ENCODE data around the gene MYRIP. TPM values are rescaled to one million over a fixed set of nuclear protein-coding genes. Genes with fewer than 3 reads are reported as not detected.
"Not testable (repeated sequence)": the region's sequence is repeated elsewhere in the genome, so short reads cannot be mapped to it uniquely, and the experiment has no call there.

MYRIP gene
- total RNA-seq, 2 experiments from 2014 or later: not detected

DNA sequence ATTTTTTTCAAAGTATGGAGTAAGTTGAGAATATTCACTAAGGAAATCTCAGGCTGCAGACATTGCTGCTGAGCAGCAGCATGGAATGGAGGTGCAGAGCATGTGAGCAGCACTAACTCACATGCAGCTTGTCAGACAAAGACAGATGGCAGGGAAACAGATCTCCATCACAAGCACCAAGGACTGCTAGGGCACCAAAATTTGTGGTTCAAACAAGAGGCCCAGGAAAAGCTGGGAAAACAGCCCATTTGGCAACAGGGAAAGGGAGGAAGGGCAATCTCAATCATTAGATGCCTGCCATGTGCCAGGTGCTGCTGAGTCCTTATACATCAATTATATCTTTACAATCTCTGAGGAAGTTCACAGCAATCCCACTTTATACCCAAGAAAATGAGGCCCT is 452.9 kb downstream of the MYRIP start:
- H3K27ac Mint-ChIP-seq: no peak overlapping the region
- no peaks in the 10 kb centered on the region for H3K27me3 Mint-ChIP-seq
- no peaks in the 10 kb centered on the region for H3K36me3 Mint-ChIP-seq
- DNase-seq (no peak), ATAC-seq (no peak)
- no peak overlapping the region for H3K4me3 Mint-ChIP-seq
- CTCF ChIA-PET: no interaction called here
- H3K9me3 Mint-ChIP-seq (ENCODE audit: low read depth): no peaks in the 10 kb centered on the region
- no peaks in the 10 kb centered on the region for H3K4me1 Mint-ChIP-seq

- no peaks in the 10 kb centered on the region for H3K27me3 Mint-ChIP-seq
- no peak for ATAC-seq
- CTCF ChIA-PET: interaction anchor here (1.9 kb wide), 1 partner anchor 73 kb away, joined by 4 read pairs; no protein-coding TSS in a partner anchor
Measured at GRCh38 chr3:40264451-40264850, 455.0 kb downstream of the MYRIP start.

DNA sequence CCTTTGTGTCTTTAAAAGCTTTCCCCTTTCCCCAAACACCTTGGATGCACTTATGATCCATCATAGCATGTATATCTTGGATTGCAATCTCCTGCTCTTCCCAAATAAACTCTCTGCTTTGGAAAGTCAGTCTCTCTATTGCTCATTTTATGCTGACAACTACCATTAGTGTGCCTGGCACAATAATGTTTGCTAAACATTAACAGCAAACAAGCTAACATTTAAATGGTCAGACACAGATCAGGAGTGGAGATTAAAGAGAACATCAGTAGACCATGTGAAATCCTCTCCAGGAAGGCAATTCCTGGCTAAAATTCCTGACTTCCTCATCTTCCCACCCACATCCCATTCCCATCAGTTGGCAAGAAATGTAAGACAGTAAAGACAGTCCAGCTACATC is 455.8 kb downstream of the MYRIP start:
- H3K27ac Mint-ChIP-seq: no peak overlapping the region
- no peaks in the 10 kb centered on the region for H3K36me3 Mint-ChIP-seq
- H3K9me3 Mint-ChIP-seq (ENCODE audit: low read depth): no peaks in the 10 kb centered on the region
- DNase-seq (no peak), ATAC-seq (no peak)
- CTCF ChIA-PET: interaction anchor here (1.9 kb wide), 1 partner anchor 73 kb away, joined by 4 read pairs; no protein-coding TSS in a partner anchor
- H3K27me3 Mint-ChIP-seq: no peaks in the 10 kb centered on the region
- H3K4me1 Mint-ChIP-seq: no peaks in the 10 kb centered on the region
- no peak overlapping the region for H3K4me3 Mint-ChIP-seq

More at GRCh38 chr3:40264451-40264850, 455.0 kb downstream of the MYRIP start:
- H3K4me1 Mint-ChIP-seq: no peaks in the 10 kb centered on the region
- no peak overlapping the region for H3K27ac Mint-ChIP-seq
- H3K36me3 Mint-ChIP-seq: no peaks in the 10 kb centered on the region
- no peak for DNase-seq
- no peak overlapping the region for H3K4me3 Mint-ChIP-seq
- H3K9me3 Mint-ChIP-seq (ENCODE audit: low read depth): no peaks in the 10 kb centered on the region

DNA sequence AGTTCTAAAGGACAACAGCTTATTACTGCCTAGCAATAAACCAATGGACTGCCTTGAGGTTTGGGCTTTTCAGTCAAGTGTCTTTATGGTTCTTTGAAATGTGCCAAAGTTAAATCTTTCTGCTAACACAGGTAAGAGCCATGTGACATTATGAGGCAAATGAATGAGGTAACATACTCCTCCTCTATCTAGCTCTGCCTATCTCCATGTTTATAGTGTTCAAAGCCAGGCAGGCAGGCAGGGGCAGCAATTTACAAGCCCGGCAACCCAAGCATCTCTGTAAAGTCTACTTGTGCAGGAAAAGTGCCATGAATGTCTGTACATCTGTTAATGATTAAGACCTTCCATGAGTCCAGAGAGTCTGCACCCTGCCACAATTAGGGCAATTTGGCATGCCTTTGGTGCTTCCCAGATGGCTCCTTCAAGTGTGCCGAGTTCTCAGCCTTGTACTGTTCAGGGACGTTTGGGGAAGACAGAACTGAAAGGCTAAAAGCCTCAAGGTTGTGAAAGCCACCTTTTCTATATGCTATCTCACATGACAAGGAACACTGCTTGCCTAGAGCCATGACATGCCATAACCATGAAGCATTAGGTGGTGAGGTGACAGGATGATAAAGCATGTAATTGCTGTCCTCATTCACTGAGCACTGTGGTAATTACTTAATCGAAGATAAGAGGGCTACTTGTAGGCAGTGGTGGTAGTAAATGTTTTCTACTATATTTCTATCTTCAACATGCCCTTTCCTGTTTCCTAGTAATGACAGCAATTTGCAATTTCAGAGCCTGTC is 458.7 kb downstream of the MYRIP start:
- Mint-ChIP-seq H3K4me3 (no peak overlapping the region), H3K9me3 (ENCODE audit: low read depth) (no peaks in the 10 kb centered on the region), H3K36me3 (no peaks in the 10 kb centered on the region), H3K27ac (no peak overlapping the region), H3K27me3 (no peaks in the 10 kb centered on the region), H3K4me1 (no peaks in the 10 kb centered on the region)
- CTCF ChIA-PET: no interaction called here
- no peak for ATAC-seq
- no peak for DNase-seq

- Mint-ChIP-seq H3K9me3 (ENCODE audit: low read depth) (no peaks in the 10 kb centered on the region), H3K27ac (no peak overlapping the region), H3K36me3 (no peaks in the 10 kb centered on the region), H3K4me3 (no peak overlapping the region), H3K27me3 (no peaks in the 10 kb centered on the region), H3K4me1 (no peaks in the 10 kb centered on the region)
- ATAC-seq: no peak
- CTCF ChIA-PET: no interaction called here
- no peak for DNase-seq
Measured at GRCh38 chr3:40268802-40269524, 459.6 kb downstream of the MYRIP start.

- Mint-ChIP-seq H3K27ac (no peak overlapping the region), H3K9me3 (ENCODE audit: low read depth) (no peaks in the 10 kb centered on the region), H3K4me1 (no peaks in the 10 kb centered on the region), H3K4me3 (no peak overlapping the region), H3K27me3 (no peaks in the 10 kb centered on the region), H3K36me3 (no peaks in the 10 kb centered on the region)
- no peak for DNase-seq
- CTCF ChIA-PET: interaction anchor here (1.5 kb wide), 1 partner anchor 30 kb away, joined by 3 read pairs; no protein-coding TSS in a partner anchor
- ATAC-seq: no peak
Measured at GRCh38 chr3:40278791-40279190, 469.4 kb downstream of the MYRIP start.

- Mint-ChIP-seq H3K4me1 (no peaks in the 10 kb centered on the region), H3K36me3 (peaks cover 1% of the 10 kb centered on the region), H3K4me3 (no peak overlapping the region), H3K9me3 (ENCODE audit: low read depth) (no peaks in the 10 kb centered on the region), H3K27ac (no peak overlapping the region), H3K27me3 (no peaks in the 10 kb centered on the region)
- CTCF ChIA-PET: no interaction called here
- no peak for ATAC-seq
- no peak for DNase-seq
Measured at GRCh38 chr3:40281995-40282394, 472.6 kb downstream of the MYRIP start.

GRCh38 chr3:40283057-40283456 is 473.6 kb downstream of the MYRIP start:
- H3K4me3 Mint-ChIP-seq; ATAC-seq; H3K9me3 Mint-ChIP-seq (ENCODE audit: low read depth); H3K4me1 Mint-ChIP-seq; H3K27ac Mint-ChIP-seq; H3K27me3 Mint-ChIP-seq; CTCF ChIA-PET; H3K36me3 Mint-ChIP-seq; DNase-seq: not testable (repeated sequence)

- H3K4me3 Mint-ChIP-seq: no peak overlapping the region
- no peak for ATAC-seq
- H3K36me3 Mint-ChIP-seq: peaks cover 11% of the 10 kb centered on the region
- no peak overlapping the region for H3K27ac Mint-ChIP-seq
- H3K9me3 Mint-ChIP-seq (ENCODE audit: low read depth): peaks cover 4% of the 10 kb centered on the region
- H3K4me1 Mint-ChIP-seq: peaks cover 14% of the 10 kb centered on the region
- CTCF ChIA-PET: no interaction called here
- H3K27me3 Mint-ChIP-seq: no peaks in the 10 kb centered on the region
- DNase-seq: no peak
Measured at GRCh38 chr3:40287248-40287647, 477.8 kb downstream of the MYRIP start.

DNA sequence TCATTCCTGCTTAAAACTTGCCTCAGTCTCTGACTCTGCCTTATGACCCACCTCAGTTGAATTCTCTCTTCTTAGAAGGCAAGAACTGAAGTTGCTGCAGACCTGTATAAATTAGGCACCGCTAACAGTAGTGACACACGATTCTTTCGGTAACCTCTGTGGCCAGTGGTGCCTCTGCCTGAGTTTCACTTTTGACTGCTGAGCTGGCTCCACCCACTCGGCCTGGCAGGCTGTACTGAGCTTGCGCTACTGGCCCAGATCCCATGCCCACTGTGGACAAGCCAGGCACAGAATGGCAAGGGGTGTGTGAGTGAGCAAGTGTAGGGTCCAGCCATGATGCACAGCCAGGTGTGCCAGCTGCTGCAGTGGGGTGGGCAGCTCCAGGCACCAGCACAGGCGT is 481.0 kb downstream of the MYRIP start:
- peak; percentile 97 for ATAC-seq
- peak overlapping the region; percentile 75 for H3K27ac Mint-ChIP-seq
- CTCF ChIA-PET: interaction anchor here (0.8 to 2.2 kb wide), 3 partner anchors 18 to 99 kb away, joined by 3 to 6 read pairs (median 5); no protein-coding TSS in a partner anchor
- H3K36me3 Mint-ChIP-seq: peaks cover 15% of the 10 kb centered on the region
- DNase-seq: peak; percentile 67
- H3K4me3 Mint-ChIP-seq: peak overlapping the region; percentile 56
- H3K27me3 Mint-ChIP-seq: no peaks in the 10 kb centered on the region
- peaks cover 4% of the 10 kb centered on the region for H3K9me3 Mint-ChIP-seq (ENCODE audit: low read depth)
- H3K4me1 Mint-ChIP-seq: peaks cover 14% of the 10 kb centered on the region

- H3K27ac Mint-ChIP-seq: no peak overlapping the region
- no peaks in the 10 kb centered on the region for H3K27me3 Mint-ChIP-seq
- H3K4me3 Mint-ChIP-seq: no peak overlapping the region
- ATAC-seq: no peak
- H3K36me3 Mint-ChIP-seq: peaks cover 14% of the 10 kb centered on the region
- H3K4me1 Mint-ChIP-seq: peaks cover 14% of the 10 kb centered on the region
- CTCF ChIA-PET: interaction anchor here (1.4 to 2.2 kb wide), 2 partner anchors 17 to 100 kb away, joined by 3 to 6 read pairs; no protein-coding TSS in a partner anchor
- peaks cover 4% of the 10 kb centered on the region for H3K9me3 Mint-ChIP-seq (ENCODE audit: low read depth)
- no peak for DNase-seq
Measured at GRCh38 chr3:40291471-40291870, 482.1 kb downstream of the MYRIP start.

GRCh38 chr3:40292637-40293349 is 483.4 kb downstream of the MYRIP start:
- CTCF ChIA-PET: interaction anchor here (2.2 kb wide), 1 partner anchor 101 kb away, joined by 6 read pairs; no protein-coding TSS in a partner anchor
- ATAC-seq (no peak), DNase-seq (no peak)
- Mint-ChIP-seq H3K36me3 (peaks cover 20% of the 10 kb centered on the region), H3K4me3 (no peak overlapping the region), H3K4me1 (peaks cover 14% of the 10 kb centered on the region), H3K9me3 (ENCODE audit: low read depth) (peaks cover 4% of the 10 kb centered on the region), H3K27me3 (no peaks in the 10 kb centered on the region), H3K27ac (no peak overlapping the region)

GRCh38 chr3:40294434-40294833 is 485.0 kb downstream of the MYRIP start:
- no peak for ATAC-seq
- peaks cover 4% of the 10 kb centered on the region for H3K9me3 Mint-ChIP-seq (ENCODE audit: low read depth)
- H3K27ac Mint-ChIP-seq: no peak overlapping the region
- CTCF ChIA-PET: interaction anchor here (1.1 to 2.2 kb wide), 2 partner anchors 14 to 103 kb away, joined by 3 to 6 read pairs; no protein-coding TSS in a partner anchor
- H3K36me3 Mint-ChIP-seq: peaks cover 20% of the 10 kb centered on the region
- H3K27me3 Mint-ChIP-seq: no peaks in the 10 kb centered on the region
- H3K4me3 Mint-ChIP-seq: no peak overlapping the region
- H3K4me1 Mint-ChIP-seq: peaks cover 12% of the 10 kb centered on the region
- no peak for DNase-seq

All from activated CD8-positive, alpha-beta memory T cell treated with anti-CD3 and anti-CD28 coated beads, Interleukin-2, amount 10 ng/mL, durations not matched to agents 7 days and 5 days (primary cell).